ENCODE results near the gene FAAP100.
A peak's percentile ranks its signal among the peaks of the same experiment; 100 is the strongest.
"Not testable (repeated sequence)": the region's sequence is repeated elsewhere in the genome, so short reads cannot be mapped to it uniquely, and the experiment has no call there.

The FAAP100 gene

GRCh38 chr17:81533339-81534141 is 18.6 kb downstream of the FAAP100 start:
- Histone ChIP-seq H2AFZ (ENCODE audit: low read length) (no peak overlapping the region), H3K4me1 (ENCODE audit: insufficient read depth, low read length, poor library complexity, severe bottlenecking) (peaks cover 15% of the 10 kb centered on the region), H3F3A (ENCODE audit: low read depth) (peaks cover 4% of the 10 kb centered on the region; the same call in 1 of the 2 replicates), H3K36me3 (ENCODE audit: insufficient read depth, low read length) (no peaks in the 10 kb centered on the region), H3K9me2 (replicated peaks; ENCODE audit: low read depth, low read length) (no peaks in the 10 kb centered on the region), H3K9me3 (ENCODE audit: insufficient read depth, low read depth, low read length) (no peaks in the 10 kb centered on the region), H4K20me1 (ENCODE audit: insufficient read depth, low read length, poor library complexity, severe bottlenecking) (no peaks in the 10 kb centered on the region), H3K4me2 (ENCODE audit: low read depth, low read length, poor library complexity, severe bottlenecking) (peak overlapping the region; percentile 67), H3K9ac (ENCODE audit: low read depth, low read length, poor library complexity, severe bottlenecking) (peak overlapping the region; percentile 35), H3K27me3 (ENCODE audit: insufficient read depth, low read length, poor library complexity, severe bottlenecking) (no peaks in the 10 kb centered on the region), H3K79me2 (ENCODE audit: insufficient read depth, low read length) (no peaks in the 10 kb centered on the region), H3K4me3 (ENCODE audit: low read length, poor library complexity, severe bottlenecking) (peak overlapping the region; percentile 1)
- TF ChIP-seq, protein P1, sequence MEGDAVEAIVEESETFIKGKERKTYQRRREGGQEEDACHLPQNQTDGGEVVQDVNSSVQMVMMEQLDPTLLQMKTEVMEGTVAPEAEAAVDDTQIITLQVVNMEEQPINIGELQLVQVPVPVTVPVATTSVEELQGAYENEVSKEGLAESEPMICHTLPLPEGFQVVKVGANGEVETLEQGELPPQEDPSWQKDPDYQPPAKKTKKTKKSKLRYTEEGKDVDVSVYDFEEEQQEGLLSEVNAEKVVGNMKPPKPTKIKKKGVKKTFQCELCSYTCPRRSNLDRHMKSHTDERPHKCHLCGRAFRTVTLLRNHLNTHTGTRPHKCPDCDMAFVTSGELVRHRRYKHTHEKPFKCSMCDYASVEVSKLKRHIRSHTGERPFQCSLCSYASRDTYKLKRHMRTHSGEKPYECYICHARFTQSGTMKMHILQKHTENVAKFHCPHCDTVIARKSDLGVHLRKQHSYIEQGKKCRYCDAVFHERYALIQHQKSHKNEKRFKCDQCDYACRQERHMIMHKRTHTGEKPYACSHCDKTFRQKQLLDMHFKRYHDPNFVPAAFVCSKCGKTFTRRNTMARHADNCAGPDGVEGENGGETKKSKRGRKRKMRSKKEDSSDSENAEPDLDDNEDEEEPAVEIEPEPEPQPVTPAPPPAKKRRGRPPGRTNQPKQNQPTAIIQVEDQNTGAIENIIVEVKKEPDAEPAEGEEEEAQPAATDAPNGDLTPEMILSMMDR (conservative IDR thresholded peaks at IDR 0.05; ENCODE audit: low read length), result no peak
- TF ChIP-seq EZH2phosphoT487 (IDR thresholded peaks at IDR 0.05; ENCODE audit: borderline replicate concordance), result no peak

GRCh38 chr17:81532490-81533287 is 19.5 kb downstream of the FAAP100 start:
- Histone ChIP-seq H4K20me1 (ENCODE audit: insufficient read depth, low read length, poor library complexity, severe bottlenecking) (no peaks in the 10 kb centered on the region), H3K9ac (ENCODE audit: low read depth, low read length, poor library complexity, severe bottlenecking) (peak overlapping the region; percentile 35), H3K4me2 (ENCODE audit: low read depth, low read length, poor library complexity, severe bottlenecking) (no peak overlapping the region), H3F3A (ENCODE audit: low read depth) (peaks cover 4% of the 10 kb centered on the region; the same call in 1 of the 2 replicates), H3K27me3 (ENCODE audit: insufficient read depth, low read length, poor library complexity, severe bottlenecking) (no peaks in the 10 kb centered on the region), H3K36me3 (ENCODE audit: insufficient read depth, low read length) (no peaks in the 10 kb centered on the region), H2AFZ (ENCODE audit: low read length) (no peak overlapping the region), H3K9me3 (ENCODE audit: insufficient read depth, low read depth, low read length) (no peaks in the 10 kb centered on the region), H3K9me2 (replicated peaks; ENCODE audit: low read depth, low read length) (no peaks in the 10 kb centered on the region), H3K4me1 (ENCODE audit: insufficient read depth, low read length, poor library complexity, severe bottlenecking) (peaks cover 15% of the 10 kb centered on the region), H3K4me3 (ENCODE audit: low read length, poor library complexity, severe bottlenecking) (no peak overlapping the region), H3K79me2 (ENCODE audit: insufficient read depth, low read length) (no peaks in the 10 kb centered on the region)
- TF ChIP-seq EZH2phosphoT487 (IDR thresholded peaks at IDR 0.05; ENCODE audit: borderline replicate concordance), result no peak
- TF ChIP-seq, protein P1 (conservative IDR thresholded peaks at IDR 0.05; ENCODE audit: low read length), result no peak

DNA sequence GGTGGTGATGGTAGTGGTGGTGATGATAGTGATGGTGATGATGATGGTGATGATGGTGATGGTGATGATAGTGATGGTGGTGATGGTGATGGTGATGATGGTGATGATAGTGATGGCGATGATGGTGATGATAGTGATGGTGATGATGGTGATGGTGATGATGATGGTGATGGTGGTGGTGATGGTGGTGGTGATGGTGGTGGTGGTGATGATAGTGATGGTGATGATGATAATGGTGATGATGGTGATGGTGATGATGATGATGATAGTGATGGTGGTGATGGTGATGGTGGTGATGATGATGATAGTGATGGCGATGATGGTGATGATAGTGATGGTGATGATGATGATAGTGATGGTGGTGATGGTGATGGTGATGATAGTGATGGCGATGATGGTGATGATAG is 20.2 kb downstream of the FAAP100 start:
- not testable (repeated sequence) for H3K9me3 ChIP-seq (ENCODE audit: insufficient read depth, low read depth, low read length); H3K4me3 ChIP-seq (ENCODE audit: low read length, poor library complexity, severe bottlenecking); H3K36me3 ChIP-seq (ENCODE audit: insufficient read depth, low read length); H4K20me1 ChIP-seq (ENCODE audit: insufficient read depth, low read length, poor library complexity, severe bottlenecking); H3K9me2 ChIP-seq (replicated peaks; ENCODE audit: low read depth, low read length); H3F3A ChIP-seq (ENCODE audit: low read depth); H2AFZ ChIP-seq (ENCODE audit: low read length); H3K4me2 ChIP-seq (ENCODE audit: low read depth, low read length, poor library complexity, severe bottlenecking); H3K27me3 ChIP-seq (ENCODE audit: insufficient read depth, low read length, poor library complexity, severe bottlenecking); H3K79me2 ChIP-seq (ENCODE audit: insufficient read depth, low read length); H3K9ac ChIP-seq (ENCODE audit: low read depth, low read length, poor library complexity, severe bottlenecking)
- peaks cover 15% of the 10 kb centered on the region for H3K4me1 ChIP-seq (ENCODE audit: insufficient read depth, low read length, poor library complexity, severe bottlenecking)

DNA sequence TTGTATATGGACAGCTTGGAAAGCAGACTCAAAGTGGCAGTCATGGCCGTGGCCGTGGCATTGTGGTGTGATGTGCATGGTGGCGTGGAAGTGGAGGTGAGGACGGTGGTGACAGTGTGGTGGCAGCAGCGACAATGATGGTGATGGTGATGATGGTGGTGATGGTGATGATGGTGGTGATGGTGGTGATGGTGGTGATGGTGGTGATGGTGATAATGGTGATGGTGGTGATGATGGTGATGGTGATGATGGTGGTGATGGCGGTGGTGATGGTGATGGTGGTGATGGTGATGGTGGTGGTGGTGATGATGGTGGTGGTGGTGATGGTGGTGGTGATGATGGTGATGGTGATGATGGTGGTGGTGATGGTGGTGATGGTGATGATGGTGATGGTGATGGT is 21.1 kb downstream of the FAAP100 start:
- H3K9me3 ChIP-seq (ENCODE audit: insufficient read depth, low read depth, low read length); H3K9me2 ChIP-seq (replicated peaks; ENCODE audit: low read depth, low read length); H3K79me2 ChIP-seq (ENCODE audit: insufficient read depth, low read length); H3K36me3 ChIP-seq (ENCODE audit: insufficient read depth, low read length); H3K4me2 ChIP-seq (ENCODE audit: low read depth, low read length, poor library complexity, severe bottlenecking); H3K27me3 ChIP-seq (ENCODE audit: insufficient read depth, low read length, poor library complexity, severe bottlenecking); H3K4me3 ChIP-seq (ENCODE audit: low read length, poor library complexity, severe bottlenecking); H3F3A ChIP-seq (ENCODE audit: low read depth); H4K20me1 ChIP-seq (ENCODE audit: insufficient read depth, low read length, poor library complexity, severe bottlenecking); H3K9ac ChIP-seq (ENCODE audit: low read depth, low read length, poor library complexity, severe bottlenecking); H2AFZ ChIP-seq (ENCODE audit: low read length): not testable (repeated sequence)
- peaks cover 15% of the 10 kb centered on the region for H3K4me1 ChIP-seq (ENCODE audit: insufficient read depth, low read length, poor library complexity, severe bottlenecking)

Data from Loucy (cell line).